HepG2 (cell line): ENCODE results near the gene AGPAT2. TPM values are rescaled to one million over a fixed set of nuclear protein-coding genes. Genes with fewer than 3 reads are reported as not detected.
A peak's percentile ranks its signal among the peaks of the same experiment; 100 is the strongest.

ENCODE experiments used
- ETV5 ChIP-seq: IDR thresholded peaks from 2 replicates; pipeline ENCODE4 v1.6.1; 2018; ENCODE audit warnings: missing biosample characterization, missing genetic modification reagents, inconsistent platforms, borderline replicate concordance
- GATAD1 ChIP-seq: IDR thresholded peaks from 2 replicates; pipeline ENCODE4 v1.6.1; 2016; ENCODE audit warnings: missing genetic modification reagents, missing compliant biosample characterization
- MYNN ChIP-seq: sonication (generic); formaldehyde crosslinking; IDR thresholded peaks from 2 replicates; pipeline ENCODE4 v1.4.0; 2020; ENCODE audit warnings: mild to moderate bottlenecking, low read depth, missing genetic modification reagents
- MYPOP ChIP-seq: sonication (generic); formaldehyde crosslinking; IDR thresholded peaks from 2 replicates; pipeline ENCODE4 v1.8.1; 2023; ENCODE audit warnings: mild to moderate bottlenecking, moderate library complexity, missing genetic modification reagents
- SALL1 ChIP-seq: sonication (generic); formaldehyde crosslinking; IDR thresholded peaks from 2 replicates; pipeline ENCODE4 v1.8.0; 2022; ENCODE audit warnings: mild to moderate bottlenecking, missing genetic modification reagents
- ZFP36L1 ChIP-seq: sonication (generic); formaldehyde crosslinking; IDR thresholded peaks from 2 replicates; pipeline ENCODE4 v1.8.0; 2022; ENCODE audit warnings: mild to moderate bottlenecking, missing genetic modification reagents, moderate library complexity
- ZNF136 ChIP-seq: sonication (generic); formaldehyde crosslinking; IDR thresholded peaks from 2 replicates; pipeline ENCODE4 v1.8.1; 2022; ENCODE audit warnings: low read depth, mild to moderate bottlenecking, moderate library complexity, missing genetic modification reagents
- ZNF24 ChIP-seq: fragments of 450-650 bp; IDR thresholded peaks from 2 replicates; pipeline ENCODE4 v1.6.1; 2017; ENCODE audit warnings: antibody characterized with exemption, mild to moderate bottlenecking
- ZNF276 ChIP-seq: sonication (generic); formaldehyde crosslinking; IDR thresholded peaks from 2 replicates; pipeline ENCODE4 v1.4.0; 2020; ENCODE audit warnings: mild to moderate bottlenecking, low read depth, missing genetic modification reagents
- ZNF350 ChIP-seq: sonication (generic); formaldehyde crosslinking; IDR thresholded peaks from 2 replicates; pipeline ENCODE4 v1.4.0; 2020; ENCODE audit warnings: mild to moderate bottlenecking, low read depth, missing genetic modification reagents, borderline replicate concordance
- ZNF747 ChIP-seq: sonication (generic); formaldehyde crosslinking; IDR thresholded peaks from 2 replicates; pipeline ENCODE4 v1.8.1; 2023; ENCODE audit warnings: missing genetic modification reagents, mild to moderate bottlenecking, borderline replicate concordance
- polyA plus RNA-seq, 8 experiments: library from polyadenylated mRNA; depleted of rRNA in 3 of 8; stranded (reverse) in 7 of 8; unstranded in 1 of 8; fragments of >200 nt; fragmentation: Illumina TruSeq in 4 of 8; extraction: Trizol in 4 of 8; gene quantifications; 2 replicates each; pipeline versions ENCODE4 v1.2.1 to v1.2.3, GENCODE V29; 2011 to 2016; ENCODE audit warnings: low read depth in 4 of 8, missing spikeins in 1 of 8, mixed read lengths in 1 of 8; ENCODE audit not compliant: insufficient read depth in 1 of 8
- total RNA-seq, 5 experiments: library from RNA; depleted of rRNA; stranded (reverse); fragments of >200 nt; fragmentation: Illumina TruSeq; extraction: Trizol; gene quantifications; 2 replicates each; pipeline ENCODE4 v1.2.3, GENCODE V29; 2016; ENCODE audit warnings: low read depth in 1 of 5
- TF ChIP-seq, protein P1 (sequence below): sonication (generic); formaldehyde crosslinking; IDR thresholded peaks from 2 replicates; pipeline ENCODE4 v1.4.0; 2020; ENCODE audit warnings: mild to moderate bottlenecking, missing genetic modification reagents
- TF ChIP-seq, protein P2 (sequence below): sonication (generic); formaldehyde crosslinking; IDR thresholded peaks from 2 replicates; pipeline ENCODE4 v1.8.0; 2022; ENCODE audit warnings: mild to moderate bottlenecking, missing genetic modification reagents, borderline replicate concordance
- TF ChIP-seq, protein P3 (sequence below): sonication (generic); formaldehyde crosslinking; IDR thresholded peaks from 2 replicates; pipeline ENCODE4 v1.5.1; 2020; ENCODE audit warnings: mild to moderate bottlenecking, missing genetic modification reagents, borderline replicate concordance

Gene AGPAT2
- total and polyA plus RNA-seq, 2 of the 13 experiments (the other 11 are each of a cell fraction or from before 2014, with no cell fraction given) = 3.9 to 25.8 TPM

DNA sequence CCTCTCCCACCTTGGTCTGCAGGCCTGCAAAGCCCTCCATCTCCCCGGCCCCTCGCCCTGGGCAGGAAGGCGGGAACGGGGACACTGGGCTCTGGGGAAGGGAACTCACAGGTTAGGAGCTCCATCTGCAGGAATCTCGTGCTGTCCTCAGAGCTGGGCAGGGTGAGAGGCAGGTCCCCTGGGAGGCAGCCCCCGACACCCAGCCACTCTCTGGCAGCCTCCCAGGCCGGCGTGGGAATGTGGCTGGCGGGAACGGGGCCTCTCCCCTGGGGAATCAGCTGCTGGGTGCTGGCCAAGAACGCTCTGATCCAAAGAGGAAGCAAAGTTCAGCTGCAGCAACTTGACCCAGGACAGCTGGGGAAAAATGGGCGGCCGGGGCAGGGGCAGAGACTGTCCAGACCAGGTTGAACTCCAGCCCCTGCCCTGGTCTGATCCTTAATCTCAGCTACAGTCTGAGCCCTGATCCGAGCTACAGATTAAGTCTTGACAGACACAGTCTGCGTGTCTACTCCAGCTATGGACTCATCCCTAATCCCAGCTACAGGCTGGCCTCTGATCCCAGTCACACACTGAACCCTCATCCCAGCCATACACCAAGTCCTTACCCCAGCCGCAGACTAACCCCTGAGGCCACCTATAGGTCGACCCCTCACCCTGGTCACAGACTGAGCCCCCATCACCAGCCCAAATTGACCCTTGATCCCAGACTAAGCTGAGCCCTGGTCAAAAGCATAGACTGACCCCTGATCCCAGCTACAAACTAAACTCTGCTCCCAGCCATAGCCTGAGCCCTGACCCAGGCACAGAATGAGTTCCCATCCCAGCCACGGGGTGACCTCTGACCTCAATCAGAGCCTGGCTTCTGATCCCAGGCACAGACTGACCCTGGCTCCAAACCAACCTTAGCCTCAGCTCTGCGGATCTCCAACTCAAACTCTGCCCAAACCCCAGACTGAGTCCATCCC, 61.9 kb downstream of the AGPAT2 start (continued):
- TF ChIP-seq ZNF276 (CRISPR knock-in tag) (0 out of 2 replicates have a peak, but pooled peaks have one; percentile 38), MYNN (0 out of 2 replicates have a peak, but pooled peaks have one; percentile 23), GATAD1 (no peak), ZNF24 (peak; percentile 50; the same call in 1 of the 2 replicates), SALL1 (CRISPR knock-in tag) (0 out of 2 replicates have a peak, but pooled peaks have one; percentile 31), ZFP36L1 (CRISPR knock-in tag) (no peak), ZNF747 (CRISPR knock-in tag) (0 out of 2 replicates have a peak, but pooled peaks have one; percentile 20), ZNF350 (CRISPR knock-in tag) (no peak), ZNF136 (CRISPR knock-in tag) (no peak), ETV5 (CRISPR knock-in tag) (no peak), MYPOP (CRISPR knock-in tag) (peak; percentile 47; the same call in 1 of the 2 replicates)
- TF ChIP-seq, protein P1, sequence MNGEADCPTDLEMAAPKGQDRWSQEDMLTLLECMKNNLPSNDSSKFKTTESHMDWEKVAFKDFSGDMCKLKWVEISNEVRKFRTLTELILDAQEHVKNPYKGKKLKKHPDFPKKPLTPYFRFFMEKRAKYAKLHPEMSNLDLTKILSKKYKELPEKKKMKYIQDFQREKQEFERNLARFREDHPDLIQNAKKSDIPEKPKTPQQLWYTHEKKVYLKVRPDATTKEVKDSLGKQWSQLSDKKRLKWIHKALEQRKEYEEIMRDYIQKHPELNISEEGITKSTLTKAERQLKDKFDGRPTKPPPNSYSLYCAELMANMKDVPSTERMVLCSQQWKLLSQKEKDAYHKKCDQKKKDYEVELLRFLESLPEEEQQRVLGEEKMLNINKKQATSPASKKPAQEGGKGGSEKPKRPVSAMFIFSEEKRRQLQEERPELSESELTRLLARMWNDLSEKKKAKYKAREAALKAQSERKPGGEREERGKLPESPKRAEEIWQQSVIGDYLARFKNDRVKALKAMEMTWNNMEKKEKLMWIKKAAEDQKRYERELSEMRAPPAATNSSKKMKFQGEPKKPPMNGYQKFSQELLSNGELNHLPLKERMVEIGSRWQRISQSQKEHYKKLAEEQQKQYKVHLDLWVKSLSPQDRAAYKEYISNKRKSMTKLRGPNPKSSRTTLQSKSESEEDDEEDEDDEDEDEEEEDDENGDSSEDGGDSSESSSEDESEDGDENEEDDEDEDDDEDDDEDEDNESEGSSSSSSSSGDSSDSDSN = peak; percentile 78
- TF ChIP-seq, protein P2, sequence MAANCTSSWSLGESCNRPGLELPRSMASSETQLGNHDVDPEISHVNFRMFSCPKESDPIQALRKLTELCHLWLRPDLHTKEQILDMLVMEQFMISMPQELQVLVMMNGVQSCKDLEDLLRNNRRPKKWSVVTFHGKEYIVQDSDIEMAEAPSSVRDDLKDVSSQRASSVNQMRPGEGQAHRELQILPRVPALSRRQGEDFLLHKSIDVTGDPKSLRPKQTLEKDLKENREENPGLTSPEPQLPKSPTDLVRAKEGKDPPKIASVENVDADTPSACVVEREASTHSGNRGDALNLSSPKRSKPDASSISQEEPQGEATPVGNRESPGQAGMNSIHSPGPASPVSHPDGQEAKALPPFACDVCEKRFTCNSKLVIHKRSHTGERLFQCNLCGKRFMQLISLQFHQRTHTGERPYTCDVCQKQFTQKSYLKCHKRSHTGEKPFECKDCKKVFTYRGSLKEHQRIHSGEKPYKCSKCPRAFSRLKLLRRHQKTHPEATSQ (CRISPR knock-in tag) = no peak
- TF ChIP-seq, protein P3, sequence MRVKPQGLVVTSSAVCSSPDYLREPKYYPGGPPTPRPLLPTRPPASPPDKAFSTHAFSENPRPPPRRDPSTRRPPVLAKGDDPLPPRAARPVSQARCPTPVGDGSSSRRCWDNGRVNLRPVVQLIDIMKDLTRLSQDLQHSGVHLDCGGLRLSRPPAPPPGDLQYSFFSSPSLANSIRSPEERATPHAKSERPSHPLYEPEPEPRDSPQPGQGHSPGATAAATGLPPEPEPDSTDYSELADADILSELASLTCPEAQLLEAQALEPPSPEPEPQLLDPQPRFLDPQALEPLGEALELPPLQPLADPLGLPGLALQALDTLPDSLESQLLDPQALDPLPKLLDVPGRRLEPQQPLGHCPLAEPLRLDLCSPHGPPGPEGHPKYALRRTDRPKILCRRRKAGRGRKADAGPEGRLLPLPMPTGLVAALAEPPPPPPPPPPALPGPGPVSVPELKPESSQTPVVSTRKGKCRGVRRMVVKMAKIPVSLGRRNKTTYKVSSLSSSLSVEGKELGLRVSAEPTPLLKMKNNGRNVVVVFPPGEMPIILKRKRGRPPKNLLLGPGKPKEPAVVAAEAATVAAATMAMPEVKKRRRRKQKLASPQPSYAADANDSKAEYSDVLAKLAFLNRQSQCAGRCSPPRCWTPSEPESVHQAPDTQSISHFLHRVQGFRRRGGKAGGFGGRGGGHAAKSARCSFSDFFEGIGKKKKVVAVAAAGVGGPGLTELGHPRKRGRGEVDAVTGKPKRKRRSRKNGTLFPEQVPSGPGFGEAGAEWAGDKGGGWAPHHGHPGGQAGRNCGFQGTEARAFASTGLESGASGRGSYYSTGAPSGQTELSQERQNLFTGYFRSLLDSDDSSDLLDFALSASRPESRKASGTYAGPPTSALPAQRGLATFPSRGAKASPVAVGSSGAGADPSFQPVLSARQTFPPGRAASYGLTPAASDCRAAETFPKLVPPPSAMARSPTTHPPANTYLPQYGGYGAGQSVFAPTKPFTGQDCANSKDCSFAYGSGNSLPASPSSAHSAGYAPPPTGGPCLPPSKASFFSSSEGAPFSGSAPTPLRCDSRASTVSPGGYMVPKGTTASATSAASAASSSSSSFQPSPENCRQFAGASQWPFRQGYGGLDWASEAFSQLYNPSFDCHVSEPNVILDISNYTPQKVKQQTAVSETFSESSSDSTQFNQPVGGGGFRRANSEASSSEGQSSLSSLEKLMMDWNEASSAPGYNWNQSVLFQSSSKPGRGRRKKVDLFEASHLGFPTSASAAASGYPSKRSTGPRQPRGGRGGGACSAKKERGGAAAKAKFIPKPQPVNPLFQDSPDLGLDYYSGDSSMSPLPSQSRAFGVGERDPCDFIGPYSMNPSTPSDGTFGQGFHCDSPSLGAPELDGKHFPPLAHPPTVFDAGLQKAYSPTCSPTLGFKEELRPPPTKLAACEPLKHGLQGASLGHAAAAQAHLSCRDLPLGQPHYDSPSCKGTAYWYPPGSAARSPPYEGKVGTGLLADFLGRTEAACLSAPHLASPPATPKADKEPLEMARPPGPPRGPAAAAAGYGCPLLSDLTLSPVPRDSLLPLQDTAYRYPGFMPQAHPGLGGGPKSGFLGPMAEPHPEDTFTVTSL = peak; percentile 26; the same call in 1 of the 2 replicates
